SK-N-SH treated with all-trans-retinoic acid at 6 μM for 48 hours (cell line): ENCODE data around the gene INTS14.

Source experiments
- ATAC-seq: fragments of 200-7000 bp; cut with Tn5 transposase; 3 replicates; pipeline ENCODE4 v1.9.1; 2020; ENCODE audit warnings: mild to moderate bottlenecking, moderate library complexity
- BACH2 ChIP-seq: fragments of 250-450 bp; sonication (Bioruptor Pico); IDR thresholded peaks from 2 replicates; pipeline ENCODE4 v1.9.0; 2021; ENCODE audit warnings: mild to moderate bottlenecking, borderline replicate concordance
- CSDC2 ChIP-seq: fragments of 250-450 bp; sonication (Bioruptor Pico); IDR thresholded peaks from 2 replicates; pipeline ENCODE4 v1.5.0; 2020; ENCODE audit warnings: mild to moderate bottlenecking, moderate library complexity
- CSRNP3 ChIP-seq: fragments of 250-450 bp; sonication (Bioruptor Pico); IDR thresholded peaks from 2 replicates; pipeline ENCODE4 v1.5.1; 2021; ENCODE audit warnings: mild to moderate bottlenecking, moderate library complexity
- ESRRG ChIP-seq: fragments of 250-450 bp; sonication (Bioruptor Pico); IDR thresholded peaks from 2 replicates; pipeline ENCODE4 v1.6.1; 2021; ENCODE audit warnings: mild to moderate bottlenecking
- GLIS3 ChIP-seq: fragments of 250-450 bp; sonication (Bioruptor Pico); IDR thresholded peaks from 2 replicates; pipeline ENCODE4 v1.5.0; 2020; ENCODE audit warnings: mild to moderate bottlenecking, moderate library complexity
- ISL1 ChIP-seq: fragments of 250-450 bp; sonication (Bioruptor Pico); IDR thresholded peaks from 2 replicates; pipeline ENCODE4 v2.1.2; 2022; ENCODE audit warnings: mild to moderate bottlenecking, moderate library complexity
- OSR1 ChIP-seq: fragments of 250-450 bp; sonication (Bioruptor Pico); IDR thresholded peaks from 2 replicates; pipeline ENCODE4 v1.8.0; 2022; ENCODE audit warnings: moderate library complexity, mild to moderate bottlenecking, inconsistent platforms
- PATZ1 ChIP-seq: fragments of 250-450 bp; sonication (Bioruptor Pico); IDR thresholded peaks from 2 replicates; pipeline ENCODE4 v1.8.0; 2020; ENCODE audit warnings: mild to moderate bottlenecking, moderate library complexity, borderline replicate concordance
- SNAI2 ChIP-seq: fragments of 250-450 bp; sonication (Bioruptor Pico); IDR thresholded peaks from 2 replicates; pipeline ENCODE4 v1.5.0; 2020; ENCODE audit warnings: mild to moderate bottlenecking, moderate library complexity
- TCF4 ChIP-seq: fragments of 250-450 bp; sonication (Bioruptor Pico); IDR thresholded peaks from 2 replicates; pipeline ENCODE4 v1.8.0; 2021; ENCODE audit warnings: mild to moderate bottlenecking, moderate library complexity, borderline replicate concordance
- TOX ChIP-seq: fragments of 250-450 bp; sonication (Bioruptor Pico); IDR thresholded peaks from 2 replicates; pipeline ENCODE4 v1.8.0; 2021; ENCODE audit warnings: mild to moderate bottlenecking, moderate library complexity, borderline replicate concordance
- ZC3H10 ChIP-seq: fragments of 250-450 bp; sonication (Bioruptor Pico); IDR thresholded peaks from 2 replicates; pipeline ENCODE4 v1.5.1; 2021; ENCODE audit warnings: mild to moderate bottlenecking, moderate library complexity
- ZNF565 ChIP-seq: fragments of 450-650 bp; formaldehyde crosslinking; conservative IDR thresholded peaks from 2 replicates; pipeline ENCODE4 v1.5.0; 2020; ENCODE audit warnings: low read depth, mild to moderate bottlenecking, moderate library complexity
- ZNF70 ChIP-seq: fragments of 450-650 bp; formaldehyde crosslinking; IDR thresholded peaks from 2 replicates; pipeline ENCODE4 v1.5.0; 2020; ENCODE audit warnings: mild to moderate bottlenecking, moderate library complexity
- TF ChIP-seq, protein P1 (sequence below): fragments of 250-450 bp; sonication (Bioruptor Pico); IDR thresholded peaks from 2 replicates; pipeline ENCODE4 v1.5.0; 2020; ENCODE audit warnings: mild to moderate bottlenecking, moderate library complexity
- TF ChIP-seq, protein P2 (sequence below): fragments of 250-450 bp; sonication (Bioruptor Pico); IDR thresholded peaks from 2 replicates; pipeline ENCODE4 v1.5.1; 2020; ENCODE audit warnings: low read depth, mild to moderate bottlenecking, moderate library complexity
- TF ChIP-seq, protein P3 (sequence below): fragments of 250-450 bp; sonication (Bioruptor Pico); IDR thresholded peaks from 2 replicates; pipeline ENCODE4 v1.8.0; 2021; ENCODE audit warnings: low read depth, mild to moderate bottlenecking, moderate library complexity, borderline replicate concordance

The INTS14 gene

GRCh38 chr15:65569728-65570127 lies 41.2 kb downstream of the INTS14 start (continued):
- TF ChIP-seq, protein P1, sequence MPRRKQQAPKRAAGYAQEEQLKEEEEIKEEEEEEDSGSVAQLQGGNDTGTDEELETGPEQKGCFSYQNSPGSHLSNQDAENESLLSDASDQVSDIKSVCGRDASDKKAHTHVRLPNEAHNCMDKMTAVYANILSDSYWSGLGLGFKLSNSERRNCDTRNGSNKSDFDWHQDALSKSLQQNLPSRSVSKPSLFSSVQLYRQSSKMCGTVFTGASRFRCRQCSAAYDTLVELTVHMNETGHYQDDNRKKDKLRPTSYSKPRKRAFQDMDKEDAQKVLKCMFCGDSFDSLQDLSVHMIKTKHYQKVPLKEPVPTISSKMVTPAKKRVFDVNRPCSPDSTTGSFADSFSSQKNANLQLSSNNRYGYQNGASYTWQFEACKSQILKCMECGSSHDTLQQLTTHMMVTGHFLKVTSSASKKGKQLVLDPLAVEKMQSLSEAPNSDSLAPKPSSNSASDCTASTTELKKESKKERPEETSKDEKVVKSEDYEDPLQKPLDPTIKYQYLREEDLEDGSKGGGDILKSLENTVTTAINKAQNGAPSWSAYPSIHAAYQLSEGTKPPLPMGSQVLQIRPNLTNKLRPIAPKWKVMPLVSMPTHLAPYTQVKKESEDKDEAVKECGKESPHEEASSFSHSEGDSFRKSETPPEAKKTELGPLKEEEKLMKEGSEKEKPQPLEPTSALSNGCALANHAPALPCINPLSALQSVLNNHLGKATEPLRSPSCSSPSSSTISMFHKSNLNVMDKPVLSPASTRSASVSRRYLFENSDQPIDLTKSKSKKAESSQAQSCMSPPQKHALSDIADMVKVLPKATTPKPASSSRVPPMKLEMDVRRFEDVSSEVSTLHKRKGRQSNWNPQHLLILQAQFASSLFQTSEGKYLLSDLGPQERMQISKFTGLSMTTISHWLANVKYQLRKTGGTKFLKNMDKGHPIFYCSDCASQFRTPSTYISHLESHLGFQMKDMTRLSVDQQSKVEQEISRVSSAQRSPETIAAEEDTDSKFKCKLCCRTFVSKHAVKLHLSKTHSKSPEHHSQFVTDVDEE (CRISPR knock-in tag) = no peak
- TF ChIP-seq CSDC2 (no peak), ZC3H10 (CRISPR knock-in tag) (no peak), TOX (CRISPR knock-in tag) (no peak), ZNF70 (CRISPR knock-in tag) (no peak)
- TF ChIP-seq, protein P2, sequence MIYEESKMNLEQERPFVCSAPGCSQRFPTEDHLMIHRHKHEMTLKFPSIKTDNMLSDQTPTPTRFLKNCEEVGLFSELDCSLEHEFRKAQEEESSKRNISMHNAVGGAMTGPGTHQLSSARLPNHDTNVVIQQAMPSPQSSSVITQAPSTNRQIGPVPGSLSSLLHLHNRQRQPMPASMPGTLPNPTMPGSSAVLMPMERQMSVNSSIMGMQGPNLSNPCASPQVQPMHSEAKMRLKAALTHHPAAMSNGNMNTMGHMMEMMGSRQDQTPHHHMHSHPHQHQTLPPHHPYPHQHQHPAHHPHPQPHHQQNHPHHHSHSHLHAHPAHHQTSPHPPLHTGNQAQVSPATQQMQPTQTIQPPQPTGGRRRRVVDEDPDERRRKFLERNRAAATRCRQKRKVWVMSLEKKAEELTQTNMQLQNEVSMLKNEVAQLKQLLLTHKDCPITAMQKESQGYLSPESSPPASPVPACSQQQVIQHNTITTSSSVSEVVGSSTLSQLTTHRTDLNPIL = no peak

DNA sequence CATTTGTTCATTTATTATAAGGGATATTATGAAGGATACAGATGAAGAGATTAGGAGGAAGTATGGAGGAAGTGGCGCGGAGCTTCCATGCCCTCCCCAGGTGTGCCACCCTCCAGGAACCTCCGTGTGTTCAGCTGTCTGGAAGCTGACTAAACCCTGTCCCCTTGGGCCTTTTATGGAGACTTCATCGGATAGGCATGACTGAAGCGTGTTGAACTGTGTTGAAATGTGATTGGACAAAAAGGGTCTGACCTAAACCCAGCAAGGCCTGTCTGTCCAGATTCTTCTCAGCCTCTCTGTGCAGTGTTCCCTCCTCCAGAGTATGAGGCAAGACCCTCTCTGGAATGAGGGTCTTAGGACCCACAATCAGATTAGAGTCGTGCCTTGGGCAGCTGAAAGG lies 49.0 kb downstream of the INTS14 start:
- TF ChIP-seq CSDC2 (no peak), CSRNP3 (CRISPR knock-in tag) (no peak), TCF4 (CRISPR knock-in tag) (no peak), ZNF565 (CRISPR knock-in tag) (no peak), OSR1 (CRISPR knock-in tag) (no peak), BACH2 (CRISPR knock-in tag) (no peak), ESRRG (CRISPR knock-in tag) (no peak), SNAI2 (CRISPR knock-in tag) (no peak), GLIS3 (CRISPR knock-in tag) (no peak), ISL1 (no peak)
- TF ChIP-seq, protein P3, sequence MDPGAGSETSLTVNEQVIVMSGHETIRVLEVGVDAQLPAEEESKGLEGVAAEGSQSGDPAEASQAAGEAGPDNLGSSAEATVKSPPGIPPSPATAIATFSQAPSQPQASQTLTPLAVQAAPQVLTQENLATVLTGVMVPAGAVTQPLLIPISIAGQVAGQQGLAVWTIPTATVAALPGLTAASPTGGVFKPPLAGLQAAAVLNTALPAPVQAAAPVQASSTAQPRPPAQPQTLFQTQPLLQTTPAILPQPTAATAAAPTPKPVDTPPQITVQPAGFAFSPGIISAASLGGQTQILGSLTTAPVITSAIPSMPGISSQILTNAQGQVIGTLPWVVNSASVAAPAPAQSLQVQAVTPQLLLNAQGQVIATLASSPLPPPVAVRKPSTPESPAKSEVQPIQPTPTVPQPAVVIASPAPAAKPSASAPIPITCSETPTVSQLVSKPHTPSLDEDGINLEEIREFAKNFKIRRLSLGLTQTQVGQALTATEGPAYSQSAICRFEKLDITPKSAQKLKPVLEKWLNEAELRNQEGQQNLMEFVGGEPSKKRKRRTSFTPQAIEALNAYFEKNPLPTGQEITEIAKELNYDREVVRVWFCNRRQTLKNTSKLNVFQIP = no peak
- TF ChIP-seq, all 23 proteins: peak for 0
- ATAC-seq = no peak

- no peak for ATAC-seq
- TF ChIP-seq, protein P2 = no peak
- TF ChIP-seq PATZ1 (CRISPR knock-in tag) (no peak), ESRRG (CRISPR knock-in tag) (no peak)
Measured at GRCh38 chr15:65559941-65560340, 51.0 kb downstream of the INTS14 start.

DNA sequence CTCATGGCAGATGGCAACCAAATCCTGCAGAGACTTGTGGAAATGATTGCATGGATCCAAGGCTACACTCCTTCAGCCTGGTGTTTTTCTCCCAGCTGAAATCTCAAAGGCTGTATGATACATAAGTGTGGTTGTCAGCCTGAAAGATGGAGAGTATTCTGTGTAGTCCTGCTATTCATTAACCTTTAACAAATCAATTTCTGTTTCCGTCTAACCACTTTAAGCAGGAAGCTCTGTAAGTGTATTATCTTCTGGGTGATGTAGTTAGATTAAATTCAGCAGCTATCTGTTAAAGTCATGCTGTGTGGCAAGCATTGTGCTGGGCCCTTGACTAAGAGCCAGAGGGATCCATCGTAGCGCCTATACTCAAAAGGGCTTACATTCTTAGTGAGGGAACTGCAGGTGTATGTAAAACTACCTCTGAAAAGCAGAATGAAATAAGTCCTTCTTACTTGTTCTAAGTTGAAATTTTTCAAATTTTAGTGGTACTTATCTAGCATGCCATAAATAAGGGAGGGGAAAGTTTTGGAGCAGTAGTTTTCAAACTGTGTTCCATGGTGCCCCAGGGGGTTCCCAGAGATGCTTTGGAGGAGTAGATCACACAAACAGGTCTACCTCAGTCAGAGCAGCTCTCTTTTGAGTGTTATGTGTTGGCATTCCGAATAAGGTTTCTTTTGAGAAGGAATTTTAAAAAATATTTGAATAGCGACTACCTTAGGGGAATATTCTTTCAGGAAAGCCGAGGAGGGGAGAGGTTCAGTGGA lies 51.8 kb downstream of the INTS14 start:
- TF ChIP-seq, protein P2 = no peak
- peak; percentile 54; the same call in 1 of the 2 replicates for TF ChIP-seq TCF4 (CRISPR knock-in tag)
- ATAC-seq = no peak
